MM.1S (cell line): ENCODE measurements around the gene SNRNP27.

ENCODE experiments used
- DNase-seq: peaks from one replicate; pipeline ENCODE4 v3.0.0-alpha.2; 2015
- H2AFZ ChIP-seq: fragments of 300-600 bp; sonication (generic); 2 replicates; pipeline ENCODE4 v1.6.0; 2016; ENCODE audit warnings: antibody characterized with exemption, low read length
- H3F3A ChIP-seq: fragments of 300-600 bp; sonication (generic); 2 replicates; pipeline ENCODE4 v1.6.1; 2016; ENCODE audit warnings: mild to moderate bottlenecking, antibody characterized with exemption, low read length, moderate library complexity, mixed read lengths; ENCODE audit not compliant: insufficient read depth
- H3K27ac ChIP-seq: fragments of 300-600 bp; sonication (generic); 2 replicates; pipeline ENCODE4 v1.5.1; 2016; ENCODE audit warnings: mild to moderate bottlenecking, low read length
- H3K27me3 ChIP-seq: fragments of 300-600 bp; sonication (generic); replicated peaks from 2 replicates; pipeline ENCODE4 v1.6.0; 2016; ENCODE audit warnings: low read length; ENCODE audit not compliant: insufficient read depth
- H3K36me3 ChIP-seq: fragments of 300-600 bp; sonication (generic); replicated peaks from 2 replicates; pipeline ENCODE4 v1.6.1; 2016; ENCODE audit warnings: mild to moderate bottlenecking, low read length, mixed read lengths; ENCODE audit not compliant: insufficient read depth
- H3K4me1 ChIP-seq: fragments of 300-600 bp; sonication (generic); 2 replicates; pipeline ENCODE4 v1.6.1; 2016; ENCODE audit warnings: low read length, mixed read lengths
- H3K4me2 ChIP-seq: fragments of 300-600 bp; sonication (generic); 2 replicates; pipeline ENCODE4 v1.6.0; 2016; ENCODE audit warnings: low read depth, low read length
- H3K4me3 ChIP-seq: fragments of 300-600 bp; sonication (generic); 2 replicates; pipeline ENCODE4 v1.5.1; 2016; ENCODE audit warnings: low read length, mixed read lengths
- H3K79me2 ChIP-seq: fragments of 300-600 bp; sonication (generic); 2 replicates; pipeline ENCODE4 v1.6.1; 2016; ENCODE audit warnings: mixed run types, low read length, mixed read lengths
- H3K9ac ChIP-seq: fragments of 300-600 bp; sonication (generic); 2 replicates; pipeline ENCODE4 v1.6.1; 2016; ENCODE audit warnings: low read length, mixed read lengths
- H3K9me2 ChIP-seq: fragments of 300-600 bp; sonication (generic); replicated peaks from 2 replicates; pipeline ENCODE4 v1.6.1; 2016; ENCODE audit warnings: mild to moderate bottlenecking, low read length, mixed read lengths; ENCODE audit not compliant: insufficient read depth
- H3K9me3 ChIP-seq: fragments of 300-600 bp; sonication (generic); replicated peaks from 2 replicates; pipeline ENCODE4 v1.6.1; 2016; ENCODE audit warnings: mild to moderate bottlenecking, low read length, mixed read lengths; ENCODE audit not compliant: insufficient read depth
- H4K20me1 ChIP-seq: fragments of 300-600 bp; sonication (generic); 2 replicates; pipeline ENCODE4 v1.6.1; 2016; ENCODE audit warnings: mild to moderate bottlenecking, low read length, moderate library complexity, mixed read lengths; ENCODE audit not compliant: insufficient read depth
- CTCF ChIP-seq: fragments of 300-600 bp; sonication (generic); IDR thresholded peaks from 2 replicates; pipeline ENCODE4 v1.5.1; 2016; ENCODE audit warnings: antibody characterized with exemption, low read length, mixed read lengths
- EZH2 ChIP-seq: fragments of 300-600 bp; sonication (generic); optimal IDR thresholded peaks from 2 replicates; pipeline ENCODE3; 2017; ENCODE audit warnings: low read depth, mild to moderate bottlenecking, antibody characterized with exemption, low read length, mixed read lengths
- EZH2phosphoT487 ChIP-seq: fragments of 300-600 bp; sonication (generic); IDR thresholded peaks from 2 replicates; pipeline ENCODE4 v1.6.1; 2018; ENCODE audit warnings: antibody characterized with exemption, low read length

SNRNP27 gene

GRCh38 chr2:69917852-69918251 is 24.1 kb downstream of the SNRNP27 start:
- H3K27me3 ChIP-seq = no peaks in the 10 kb centered on the region
- no peaks in the 10 kb centered on the region for H3K9me2 ChIP-seq
- H3K79me2 ChIP-seq = peaks cover 16% of the 10 kb centered on the region; the same call in 1 of the 2 replicates
- no peak overlapping the region for H3K4me3 ChIP-seq
- TF ChIP-seq CTCF = no peak
- TF ChIP-seq EZH2phosphoT487 = no peak
- no peaks in the 10 kb centered on the region for H3K36me3 ChIP-seq
- no peaks in the 10 kb centered on the region for H3K9me3 ChIP-seq
- peaks cover 7% of the 10 kb centered on the region; the same call in 1 of the 2 replicates for H3F3A ChIP-seq
- no peak overlapping the region for H3K9ac ChIP-seq
- no peak overlapping the region for H3K4me2 ChIP-seq
- H2AFZ ChIP-seq = no peak overlapping the region
- H4K20me1 ChIP-seq = no peaks in the 10 kb centered on the region
- H3K4me1 ChIP-seq = peaks cover 9% of the 10 kb centered on the region; the same call in 1 of the 2 replicates
- H3K27ac ChIP-seq = no peak overlapping the region
- no peak for DNase-seq

GRCh38 chr2:69918401-69918800 is 24.6 kb downstream of the SNRNP27 start:
- Histone ChIP-seq H3K79me2 (peaks cover 16% of the 10 kb centered on the region; the same call in 1 of the 2 replicates), H3K9ac (no peak overlapping the region), H4K20me1 (no peaks in the 10 kb centered on the region), H2AFZ (no peak overlapping the region), H3K27me3 (no peaks in the 10 kb centered on the region), H3K9me3 (no peaks in the 10 kb centered on the region), H3K9me2 (no peaks in the 10 kb centered on the region), H3K4me2 (no peak overlapping the region), H3K36me3 (no peaks in the 10 kb centered on the region), H3F3A (peaks cover 7% of the 10 kb centered on the region; the same call in 1 of the 2 replicates), H3K4me3 (no peak overlapping the region), H3K4me1 (peaks cover 9% of the 10 kb centered on the region; the same call in 1 of the 2 replicates), H3K27ac (no peak overlapping the region)
- DNase-seq = no peak
- TF ChIP-seq EZH2 (no peak), CTCF (no peak), EZH2phosphoT487 (no peak)

- no peak overlapping the region for H3K4me3 ChIP-seq
- no peaks in the 10 kb centered on the region for H3F3A ChIP-seq
- no peaks in the 10 kb centered on the region for H3K36me3 ChIP-seq
Measured at GRCh38 chr2:69923116-69923515, 29.4 kb downstream of the SNRNP27 start.

More at GRCh38 chr2:69923116-69923515, 29.4 kb downstream of the SNRNP27 start:
- no peaks in the 10 kb centered on the region for H3K27me3 ChIP-seq
- no peak overlapping the region for H2AFZ ChIP-seq
- H4K20me1 ChIP-seq = no peaks in the 10 kb centered on the region
- H3K9me2 ChIP-seq = no peaks in the 10 kb centered on the region
- no peak overlapping the region for H3K9ac ChIP-seq
- no peaks in the 10 kb centered on the region for H3K79me2 ChIP-seq
- H3K9me3 ChIP-seq = no peaks in the 10 kb centered on the region
- no peaks in the 10 kb centered on the region for H3K4me1 ChIP-seq
- DNase-seq = no peak
- no peak overlapping the region for H3K27ac ChIP-seq
- no peak overlapping the region for H3K4me2 ChIP-seq
- no peak for TF ChIP-seq EZH2
- no peak for TF ChIP-seq EZH2phosphoT487
- no peak for TF ChIP-seq CTCF
